Activated CD4-positive, alpha-beta T cell treated with anti-CD3 and anti-CD28 coated beads, Interleukin-2, amount 10 ng/mL, durations not matched to agents 7 days and 5 days (primary cell): ENCODE data around the gene NUDT16L1. TPM values are rescaled to one million over a fixed set of nuclear protein-coding genes. Genes with fewer than 3 reads are reported as not detected.
A peak's percentile ranks its signal among the peaks of the same experiment; 100 is the strongest.

Experiments
- CTCF ChIA-PET: fragments of 350-600 bp; sonication (Branson Sonifier 250); formaldehyde crosslinking; loops from one replicate; lab custom pipeline; 2021; ENCODE audit warnings: antibody characterized with exemption; lab: Charles Lee
- POLR2A ChIA-PET: fragments of 350-600 bp; sonication (Branson Sonifier 250); formaldehyde crosslinking; loops from one replicate; lab custom pipeline; 2021; ENCODE audit warnings: antibody characterized with exemption; lab: Charles Lee
- DNase-seq: peaks from one replicate; pipeline ENCODE4 v3.0.0-alpha.2; 2020
- H3K27ac Mint-ChIP-seq: one replicate; pipeline ENCODE4 v1.8.0; 2021; ENCODE audit warnings: mild to moderate bottlenecking, moderate library complexity, mixed read lengths
- H3K27me3 Mint-ChIP-seq: one replicate; pipeline ENCODE4 v1.8.0; 2021; ENCODE audit warnings: mixed read lengths
- H3K36me3 Mint-ChIP-seq: one replicate; pipeline ENCODE4 v1.8.0; 2021; ENCODE audit warnings: low read depth, mixed read lengths
- H3K4me1 Mint-ChIP-seq: one replicate; pipeline ENCODE4 v1.8.0; 2021; ENCODE audit warnings: mixed read lengths
- H3K4me3 Mint-ChIP-seq: one replicate; pipeline ENCODE4 v1.8.0; 2021; ENCODE audit warnings: mild to moderate bottlenecking, moderate library complexity, mixed read lengths
- H3K9me3 Mint-ChIP-seq: one replicate; pipeline ENCODE4 v1.8.0; 2021; ENCODE audit warnings: mixed read lengths
- total RNA-seq, 2 experiments: library from RNA; stranded (reverse); gene quantifications; one replicate each; pipeline ENCODE4 v1.2.3, GENCODE V29; 2021

Gene NUDT16L1
- total RNA-seq, 2 experiments from 2014 or later = 32.3 to 35.5 TPM

- no peaks in the 10 kb centered on the region for H3K27me3 Mint-ChIP-seq
- DNase-seq = no peak
- no peaks in the 10 kb centered on the region for H3K9me3 Mint-ChIP-seq
- peaks cover 27% of the 10 kb centered on the region for H3K36me3 Mint-ChIP-seq
- POLR2A ChIA-PET = no interaction called here
- H3K27ac Mint-ChIP-seq = peak overlapping the region; percentile 50
- no peak overlapping the region for H3K4me3 Mint-ChIP-seq
- CTCF ChIA-PET = interaction anchor here (1.7 to 1.8 kb wide), 2 partner anchors 19 to 56 kb away, joined by 4 to 5 read pairs; partner anchors contain the start of gene MGRN1
- peaks cover 41% of the 10 kb centered on the region for H3K4me1 Mint-ChIP-seq
Observed at GRCh38 chr16:4679850-4680636, 13.3 kb upstream of the NUDT16L1 start.

GRCh38 chr16:4680673-4681470, 12.5 kb upstream of the NUDT16L1 start:
- Mint-ChIP-seq H3K27ac (peak overlapping the region; percentile 50), H3K27me3 (no peaks in the 10 kb centered on the region), H3K4me3 (no peak overlapping the region), H3K36me3 (peaks cover 32% of the 10 kb centered on the region), H3K4me1 (peaks cover 35% of the 10 kb centered on the region), H3K9me3 (no peaks in the 10 kb centered on the region)
- no peak for DNase-seq
- ChIA-PET POLR2A (no interaction called here), CTCF (interaction anchor here (0.6 to 1.8 kb wide), 3 partner anchors 20 to 173 kb away, joined by 4 to 5 read pairs (median 4); partner anchors contain the start of gene MGRN1)

GRCh38 chr16:4681471-4682083, 11.8 kb upstream of the NUDT16L1 start:
- ChIA-PET CTCF (interaction anchor here (0.6 to 1.7 kb wide), 3 partner anchors 21 to 174 kb away, joined by 4 to 8 read pairs (median 4); no protein-coding TSS in a partner anchor), POLR2A (no interaction called here)
- no peak for DNase-seq
- Mint-ChIP-seq H3K9me3 (no peaks in the 10 kb centered on the region), H3K4me3 (no peak overlapping the region), H3K27me3 (no peaks in the 10 kb centered on the region), H3K36me3 (peaks cover 28% of the 10 kb centered on the region), H3K4me1 (peaks cover 28% of the 10 kb centered on the region), H3K27ac (peak overlapping the region; percentile 71)

- Mint-ChIP-seq H3K36me3 (peaks cover 22% of the 10 kb centered on the region), H3K27ac (no peak overlapping the region), H3K27me3 (no peaks in the 10 kb centered on the region), H3K4me1 (peaks cover 22% of the 10 kb centered on the region), H3K9me3 (no peaks in the 10 kb centered on the region), H3K4me3 (no peak overlapping the region)
- ChIA-PET CTCF (interaction anchor here (0.8 to 1.7 kb wide), 8 partner anchors 10 to 53 kb away, joined by 3 to 8 read pairs (median 3); partner anchors contain the start of gene DNAAF8), POLR2A (no interaction called here)
- no peak for DNase-seq
Observed at GRCh38 chr16:4682084-4682591, 11.2 kb upstream of the NUDT16L1 start.

GRCh38 chr16:4682616-4683254, 10.6 kb upstream of the NUDT16L1 start:
- Mint-ChIP-seq H3K4me3 (no peak overlapping the region), H3K27ac (no peak overlapping the region), H3K27me3 (no peaks in the 10 kb centered on the region), H3K9me3 (no peaks in the 10 kb centered on the region), H3K36me3 (peaks cover 21% of the 10 kb centered on the region), H3K4me1 (peaks cover 17% of the 10 kb centered on the region)
- ChIA-PET POLR2A (no interaction called here), CTCF (interaction anchor here (0.6 to 1.7 kb wide), 10 partner anchors 10 to 114 kb away, joined by 3 to 8 read pairs (median 3); partner anchors contain the start of gene DNAAF8)
- DNase-seq = peak; percentile 46

- H3K27ac Mint-ChIP-seq = peak overlapping the region; percentile 57
- H3K4me1 Mint-ChIP-seq = peaks cover 10% of the 10 kb centered on the region
- no peak for DNase-seq
- H3K9me3 Mint-ChIP-seq = no peaks in the 10 kb centered on the region
- ChIA-PET CTCF (interaction anchor here (0.6 to 1.7 kb wide), 11 partner anchors 11 to 1644 kb away, joined by 3 to 8 read pairs (median 3); partner anchors contain the start of gene DNAAF8), POLR2A (no interaction called here)
- H3K27me3 Mint-ChIP-seq = no peaks in the 10 kb centered on the region
- no peak overlapping the region for H3K4me3 Mint-ChIP-seq
- peaks cover 15% of the 10 kb centered on the region for H3K36me3 Mint-ChIP-seq
Observed at GRCh38 chr16:4683255-4684057, 9.9 kb upstream of the NUDT16L1 start.

- Mint-ChIP-seq H3K27ac (no peak overlapping the region), H3K4me1 (peaks cover 5% of the 10 kb centered on the region), H3K4me3 (no peak overlapping the region), H3K27me3 (no peaks in the 10 kb centered on the region), H3K9me3 (no peaks in the 10 kb centered on the region), H3K36me3 (peaks cover 15% of the 10 kb centered on the region)
- no peak for DNase-seq
- ChIA-PET POLR2A (no interaction called here), CTCF (interaction anchor here (0.6 kb wide), 1 partner anchor 1645 kb away, joined by 5 read pairs; no protein-coding TSS in a partner anchor)
Observed at GRCh38 chr16:4684058-4684715, 9.2 kb upstream of the NUDT16L1 start.

- Mint-ChIP-seq H3K4me1 (peaks cover 5% of the 10 kb centered on the region), H3K27ac (no peak overlapping the region), H3K9me3 (no peaks in the 10 kb centered on the region), H3K36me3 (peaks cover 15% of the 10 kb centered on the region), H3K27me3 (no peaks in the 10 kb centered on the region), H3K4me3 (no peak overlapping the region)
- no peak for DNase-seq
- POLR2A ChIA-PET = no interaction called here
- CTCF ChIA-PET = no interaction called here
Observed at GRCh38 chr16:4684763-4685162, 8.6 kb upstream of the NUDT16L1 start.

- Mint-ChIP-seq H3K27me3 (no peaks in the 10 kb centered on the region), H3K9me3 (no peaks in the 10 kb centered on the region), H3K4me3 (no peak overlapping the region), H3K36me3 (peaks cover 15% of the 10 kb centered on the region), H3K4me1 (peaks cover 5% of the 10 kb centered on the region), H3K27ac (no peak overlapping the region)
- DNase-seq = no peak
- POLR2A ChIA-PET = no interaction called here
- CTCF ChIA-PET = no interaction called here
Observed at GRCh38 chr16:4685292-4685691, 8.1 kb upstream of the NUDT16L1 start.

GRCh38 chr16:4685776-4686496, 7.4 kb upstream of the NUDT16L1 start:
- peaks cover 5% of the 10 kb centered on the region for H3K4me1 Mint-ChIP-seq
- no peak overlapping the region for H3K27ac Mint-ChIP-seq
- H3K4me3 Mint-ChIP-seq = no peak overlapping the region
- H3K27me3 Mint-ChIP-seq = no peaks in the 10 kb centered on the region
- ChIA-PET CTCF (no interaction called here), POLR2A (no interaction called here)
- DNase-seq = no peak
- H3K9me3 Mint-ChIP-seq = no peaks in the 10 kb centered on the region
- H3K36me3 Mint-ChIP-seq = peaks cover 15% of the 10 kb centered on the region
